Hematopoietic multipotent progenitor cell treated with erythropoietin and hydrocortisone succinate and interleukin-3 and kit ligand, for 15 days (in vitro differentiated cells): Measurements from ENCODE around the gene ZNF865.
"Not testable (repeated sequence)": the region's sequence is repeated elsewhere in the genome, so short reads cannot be mapped to it uniquely, and the experiment has no call there.

Experiments
- DNase-seq: peaks from one replicate; pipeline ENCODE4 v3.0.0-alpha.2; 2015; ENCODE audit warnings: low spot score

ZNF865 gene

GRCh38 chr19:55605637-55606470, at the start of gene ZNF865:
ZNF865 (plus strand) TSS chr19:55605647; CDS start chr19:55613619, 7,972 bp downstream.
- peak; percentile 65 for DNase-seq

GRCh38 chr19:55559684-55560083, 45.8 kb upstream of the ZNF865 start:
- DNase-seq, result no peak

GRCh38 chr19:55563261-55563690, 42.2 kb upstream of the ZNF865 start:
- DNase-seq, result no peak

- DNase-seq, result no peak
Measured at GRCh38 chr19:55566823-55567222, 38.6 kb upstream of the ZNF865 start.

- no peak for DNase-seq
Measured at GRCh38 chr19:55567708-55568328, 37.6 kb upstream of the ZNF865 start.

- DNase-seq, result not testable (repeated sequence)
Measured at GRCh38 chr19:55569477-55569876, 36.0 kb upstream of the ZNF865 start.

GRCh38 chr19:55573929-55574328, 31.5 kb upstream of the ZNF865 start:
- DNase-seq, result not testable (repeated sequence)

GRCh38 chr19:55576746-55577145, 28.7 kb upstream of the ZNF865 start:
- no peak for DNase-seq

GRCh38 chr19:55578031-55578760, 27.3 kb upstream of the ZNF865 start:
- no peak for DNase-seq

- DNase-seq, result no peak
Measured at GRCh38 chr19:55578761-55579747, 26.4 kb upstream of the ZNF865 start.

- DNase-seq, result no peak
Measured at GRCh38 chr19:55579766-55580621, 25.5 kb upstream of the ZNF865 start.

GRCh38 chr19:55580628-55581144, 24.8 kb upstream of the ZNF865 start, which contains the start of gene ZNF579:
ZNF579 (minus strand) TSS chr19:55580848; CDS start chr19:55579639, 1,209 bp downstream.
- no peak for DNase-seq

GRCh38 chr19:55581145-55581822, 24.2 kb upstream of the ZNF865 start:
- DNase-seq, result no peak

GRCh38 chr19:55581823-55582223, 23.6 kb upstream of the ZNF865 start:
- DNase-seq, result no peak

GRCh38 chr19:55582284-55582683, 23.2 kb upstream of the ZNF865 start:
- DNase-seq, result not testable (repeated sequence)

GRCh38 chr19:55583897-55584296, 21.6 kb upstream of the ZNF865 start:
- DNase-seq, result not testable (repeated sequence)

- no peak for DNase-seq
Measured at GRCh38 chr19:55584871-55585270, 20.6 kb upstream of the ZNF865 start.

GRCh38 chr19:55585658-55586339, 19.6 kb upstream of the ZNF865 start:
- DNase-seq, result no peak
